A549 treated with AZD9567 at 1 μM for 4 hours (cell line): ENCODE data around the gene SALL4. TPM values are rescaled to one million over a fixed set of nuclear protein-coding genes. Genes with fewer than 3 reads are reported as not detected.

ENCODE experiments used
- total RNA-seq: library from RNA; stranded (reverse); fragments of 200-300 nt; extraction: Qiagen RNA extraction; gene quantifications from 5 replicates; pipeline ENCODE4 v1.2.3, GENCODE V29; 2022; ENCODE audit not compliant: insufficient read depth

Gene SALL4
- total RNA-seq, result 0.82 to 1.4 TPM (median 1.1 TPM) in 4 of 5 replicates, not detected in the other

GRCh38 chr20:51802170-51802751 is at the start of gene SALL4:
SALL4 (minus strand) TSS chr20:51802521; CDS start chr20:51802408, 113 bp downstream.

GRCh38 chr20:51767867-51768758 is 34.2 kb downstream of the SALL4 start, which contains the start of gene ATP9A:
ATP9A (minus strand) TSS chr20:51768390; CDS start chr20:51768369, 21 bp downstream.

Other genes with a start within 250 kb of the SALL4 start
- 11.8 to 14.9 TPM (median 13.8 TPM) in 5 replicates for gene ATP9A, start 34.1 kb downstream of the SALL4 start, total RNA-seq